Measurements from ENCODE around the gene TET2.

The TET2 gene

DNA sequence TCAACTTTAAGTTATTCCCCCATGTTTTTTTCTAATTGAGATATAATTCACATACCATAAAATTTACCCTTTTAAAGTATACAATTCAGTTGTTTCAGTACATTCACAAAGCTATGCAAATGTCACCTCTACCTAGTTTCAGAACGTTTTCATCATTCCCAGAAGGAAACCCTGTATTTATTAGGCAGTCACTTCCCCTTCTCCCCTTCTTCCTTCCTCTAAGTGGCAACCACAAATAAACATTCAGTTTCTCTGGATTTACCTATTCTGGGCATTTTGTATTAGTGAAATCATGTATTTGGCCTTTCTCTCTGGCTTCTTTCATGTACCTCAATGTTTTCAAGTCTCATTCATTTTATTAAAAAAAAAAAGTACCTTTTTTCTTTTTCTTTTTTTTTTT lies 101.9 kb downstream of the TET2 start:
- Histone ChIP-seq H3K9ac (ENCODE audit: low read length) (no peak overlapping the region), H3K36me3 (ENCODE audit: control insufficient read depth, insufficient read depth, low read length) (no peaks in the 10 kb centered on the region), H3K9me3 (ENCODE audit: control insufficient read depth, low read length) (no peaks in the 10 kb centered on the region), H3K4me1 (ENCODE audit: control insufficient read depth, insufficient read depth, low read length) (no peaks in the 10 kb centered on the region), H3K4me3 (ENCODE audit: low read length) (no peak overlapping the region), H3K27me3 (ENCODE audit: control insufficient read depth, insufficient read depth, low read length) (no peaks in the 10 kb centered on the region)

GRCh38 chr4:105257817-105258495 lies 111.3 kb downstream of the TET2 start:
- Histone ChIP-seq H3K9me3 (ENCODE audit: control insufficient read depth, low read length) (no peaks in the 10 kb centered on the region), H3K9ac (ENCODE audit: low read length) (no peak overlapping the region), H3K4me1 (ENCODE audit: control insufficient read depth, insufficient read depth, low read length) (no peaks in the 10 kb centered on the region), H3K27me3 (ENCODE audit: control insufficient read depth, insufficient read depth, low read length) (no peaks in the 10 kb centered on the region), H3K4me3 (ENCODE audit: low read length) (no peak overlapping the region), H3K36me3 (ENCODE audit: control insufficient read depth, insufficient read depth, low read length) (no peaks in the 10 kb centered on the region)

DNA sequence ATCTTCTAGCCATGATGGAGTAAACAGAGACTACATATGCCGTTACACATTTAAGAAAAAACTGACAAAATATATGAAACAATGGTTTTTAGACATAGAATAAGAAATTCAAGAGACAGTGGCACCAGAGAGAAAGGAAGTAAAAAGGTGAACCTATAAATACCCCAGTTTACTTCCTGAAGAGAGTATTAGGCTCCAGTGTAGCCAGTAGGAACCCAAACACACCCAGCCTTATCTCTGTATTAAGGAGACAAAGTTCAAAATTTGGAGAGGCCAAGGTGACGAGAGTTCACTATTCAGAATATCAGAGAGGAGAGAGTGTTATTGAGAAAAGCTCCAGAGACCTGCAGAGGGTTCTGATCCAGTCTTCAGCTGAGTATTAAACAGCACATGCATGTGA lies 119.0 kb downstream of the TET2 start:
- Histone ChIP-seq H3K9ac (ENCODE audit: low read length) (no peak overlapping the region), H3K4me3 (ENCODE audit: low read length) (no peak overlapping the region), H3K9me3 (ENCODE audit: control insufficient read depth, low read length) (no peaks in the 10 kb centered on the region), H3K36me3 (ENCODE audit: control insufficient read depth, insufficient read depth, low read length) (no peaks in the 10 kb centered on the region), H3K27me3 (ENCODE audit: control insufficient read depth, insufficient read depth, low read length) (no peaks in the 10 kb centered on the region), H3K4me1 (ENCODE audit: control insufficient read depth, insufficient read depth, low read length) (peaks cover 11% of the 10 kb centered on the region)

DNA sequence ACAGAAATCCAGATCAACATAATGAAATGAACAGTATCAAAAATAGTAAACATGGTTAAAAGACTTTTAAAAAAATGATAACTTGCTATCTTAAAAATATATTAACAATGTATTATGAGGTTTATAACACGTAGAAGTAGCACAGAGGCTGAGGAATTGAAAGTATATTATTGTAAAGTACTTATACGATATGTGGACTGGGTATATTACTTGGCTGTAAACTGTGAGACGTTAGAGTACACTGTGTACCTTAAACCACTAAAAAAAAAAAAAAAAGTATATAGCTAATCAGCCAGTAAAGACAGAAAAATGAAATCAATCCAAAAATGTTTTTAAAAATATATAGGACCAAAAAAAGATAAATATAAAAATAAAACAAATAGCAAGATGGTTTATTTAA lies 120.6 kb downstream of the TET2 start:
- H3K9me3 ChIP-seq (ENCODE audit: control insufficient read depth, low read length) = no peaks in the 10 kb centered on the region
- no peak overlapping the region for H3K9ac ChIP-seq (ENCODE audit: low read length)
- H3K4me1 ChIP-seq (ENCODE audit: control insufficient read depth, insufficient read depth, low read length) = peaks cover 11% of the 10 kb centered on the region
- H3K4me3 ChIP-seq (ENCODE audit: low read length) = no peak overlapping the region
- H3K27me3 ChIP-seq (ENCODE audit: control insufficient read depth, insufficient read depth, low read length) = no peaks in the 10 kb centered on the region
- H3K36me3 ChIP-seq (ENCODE audit: control insufficient read depth, insufficient read depth, low read length) = no peaks in the 10 kb centered on the region

- H3K27me3 ChIP-seq (ENCODE audit: control insufficient read depth, insufficient read depth, low read length) = no peaks in the 10 kb centered on the region
- H3K36me3 ChIP-seq (ENCODE audit: control insufficient read depth, insufficient read depth, low read length) = no peaks in the 10 kb centered on the region
These were observed 125.3 kb downstream of the TET2 start for GRCh38 chr4:105272002-105272401.

GRCh38 chr4:105273230-105273629 lies 126.6 kb downstream of the TET2 start:
- Histone ChIP-seq H3K9ac (ENCODE audit: low read length) (no peak overlapping the region), H3K4me1 (ENCODE audit: control insufficient read depth, insufficient read depth, low read length) (no peaks in the 10 kb centered on the region), H3K4me3 (ENCODE audit: low read length) (no peak overlapping the region), H3K9me3 (ENCODE audit: control insufficient read depth, low read length) (no peaks in the 10 kb centered on the region), H3K36me3 (ENCODE audit: control insufficient read depth, insufficient read depth, low read length) (peaks cover 5% of the 10 kb centered on the region), H3K27me3 (ENCODE audit: control insufficient read depth, insufficient read depth, low read length) (no peaks in the 10 kb centered on the region)

More at GRCh38 chr4:105272002-105272401, 125.3 kb downstream of the TET2 start:
- Histone ChIP-seq H3K4me1 (ENCODE audit: control insufficient read depth, insufficient read depth, low read length) (no peaks in the 10 kb centered on the region), H3K4me3 (ENCODE audit: low read length) (no peak overlapping the region), H3K9ac (ENCODE audit: low read length) (no peak overlapping the region), H3K9me3 (ENCODE audit: control insufficient read depth, low read length) (no peaks in the 10 kb centered on the region)

DNA sequence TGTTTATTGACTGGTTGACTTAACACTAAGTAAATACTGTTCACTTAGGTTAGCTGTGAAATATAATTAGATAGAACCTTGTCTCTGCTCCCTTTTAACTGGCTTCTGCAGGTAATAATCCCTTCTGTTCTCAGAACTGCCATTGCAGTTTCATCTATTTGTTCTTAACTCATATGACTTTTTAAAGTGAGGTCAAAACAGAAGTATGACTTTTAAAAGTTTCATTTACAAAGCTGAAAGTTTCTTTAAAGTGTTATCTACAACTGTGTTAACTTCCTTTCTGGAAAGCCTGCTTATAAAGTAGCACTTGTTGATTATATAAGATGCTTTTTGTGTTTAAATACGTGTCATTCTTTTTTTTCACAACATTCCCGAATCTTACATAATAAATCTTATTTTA lies 127.4 kb downstream of the TET2 start:
- no peaks in the 10 kb centered on the region for H3K27me3 ChIP-seq (ENCODE audit: control insufficient read depth, insufficient read depth, low read length)
- H3K36me3 ChIP-seq (ENCODE audit: control insufficient read depth, insufficient read depth, low read length) = peaks cover 5% of the 10 kb centered on the region
- H3K4me1 ChIP-seq (ENCODE audit: control insufficient read depth, insufficient read depth, low read length) = no peaks in the 10 kb centered on the region
- H3K9me3 ChIP-seq (ENCODE audit: control insufficient read depth, low read length) = no peaks in the 10 kb centered on the region
- H3K4me3 ChIP-seq (ENCODE audit: low read length) = no peak overlapping the region
- H3K9ac ChIP-seq (ENCODE audit: low read length) = no peak overlapping the region

DNA sequence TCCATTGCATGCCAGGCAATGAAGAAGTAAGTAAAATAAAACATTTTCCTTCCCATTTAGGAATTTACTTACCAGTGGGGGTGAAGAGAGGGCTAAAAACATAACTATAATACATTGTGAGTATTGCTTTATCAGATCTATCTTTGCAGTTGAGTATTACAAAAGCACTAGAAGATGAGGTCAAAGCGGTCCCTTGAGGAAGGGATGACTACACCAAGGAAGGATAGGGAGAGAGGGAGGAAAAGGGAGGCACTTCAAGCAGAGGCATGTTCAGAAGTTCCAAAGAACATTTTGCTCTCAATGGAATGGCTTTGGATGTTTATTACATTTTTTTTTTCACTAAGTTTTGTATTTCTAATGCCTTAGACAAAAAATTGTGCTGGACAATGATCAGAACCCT lies 127.8 kb downstream of the TET2 start:
- Histone ChIP-seq H3K4me1 (ENCODE audit: control insufficient read depth, insufficient read depth, low read length) (no peaks in the 10 kb centered on the region), H3K36me3 (ENCODE audit: control insufficient read depth, insufficient read depth, low read length) (peaks cover 5% of the 10 kb centered on the region), H3K9ac (ENCODE audit: low read length) (no peak overlapping the region), H3K9me3 (ENCODE audit: control insufficient read depth, low read length) (no peaks in the 10 kb centered on the region), H3K4me3 (ENCODE audit: low read length) (no peak overlapping the region), H3K27me3 (ENCODE audit: control insufficient read depth, insufficient read depth, low read length) (no peaks in the 10 kb centered on the region)

DNA sequence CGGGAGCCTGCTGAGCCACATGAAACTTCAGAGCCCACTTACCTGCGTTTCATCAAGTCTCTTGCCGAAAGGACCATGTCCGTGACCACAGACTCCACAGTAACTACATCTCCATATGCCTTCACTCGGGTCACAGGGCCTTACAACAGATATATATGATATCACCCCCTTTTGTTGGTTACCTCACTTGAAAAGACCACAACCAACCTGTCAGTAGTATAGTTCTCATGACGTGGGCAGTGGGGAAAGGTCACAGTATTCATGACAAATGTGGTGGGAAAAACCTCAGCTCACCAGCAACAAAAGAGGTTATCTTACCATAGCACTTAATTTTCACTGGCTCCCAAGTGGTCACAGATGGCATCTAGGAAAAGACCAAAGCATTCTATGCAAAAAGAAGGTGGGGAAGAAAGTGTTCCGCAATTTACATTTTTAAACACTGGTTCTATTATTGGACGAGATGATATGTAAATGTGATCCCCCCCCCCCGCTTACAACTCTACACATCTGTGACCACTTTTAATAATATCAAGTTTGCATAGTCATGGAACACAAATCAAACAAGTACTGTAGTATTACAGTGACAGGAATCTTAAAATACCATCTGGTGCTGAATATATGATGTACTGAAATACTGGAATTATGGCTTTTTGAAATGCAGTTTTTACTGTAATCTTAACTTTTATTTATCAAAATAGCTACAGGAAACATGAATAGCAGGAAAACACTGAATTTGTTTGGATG lies 129.9 kb downstream of the TET2 start:
- Histone ChIP-seq H3K4me3 (ENCODE audit: low read length) (no peak overlapping the region), H3K9me3 (ENCODE audit: control insufficient read depth, low read length) (no peaks in the 10 kb centered on the region), H3K9ac (ENCODE audit: low read length) (no peak overlapping the region), H3K27me3 (ENCODE audit: control insufficient read depth, insufficient read depth, low read length) (no peaks in the 10 kb centered on the region), H3K4me1 (ENCODE audit: control insufficient read depth, insufficient read depth, low read length) (no peaks in the 10 kb centered on the region), H3K36me3 (ENCODE audit: control insufficient read depth, insufficient read depth, low read length) (peaks cover 5% of the 10 kb centered on the region)

DNA sequence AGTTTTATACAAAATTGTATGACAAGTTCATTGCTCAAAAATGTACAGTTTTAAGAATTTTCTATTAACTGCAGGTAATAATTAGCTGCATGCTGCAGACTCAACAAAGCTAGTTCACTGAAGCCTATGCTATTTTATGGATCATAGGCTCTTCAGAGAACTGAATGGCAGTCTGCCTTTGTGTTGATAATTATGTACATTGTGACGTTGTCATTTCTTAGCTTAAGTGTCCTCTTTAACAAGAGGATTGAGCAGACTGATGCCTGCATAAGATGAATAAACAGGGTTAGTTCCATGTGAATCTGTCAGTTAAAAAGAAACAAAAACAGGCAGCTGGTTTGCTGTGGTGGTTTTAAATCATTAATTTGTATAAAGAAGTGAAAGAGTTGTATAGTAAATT lies 131.0 kb downstream of the TET2 start:
- no peak overlapping the region for H3K9ac ChIP-seq (ENCODE audit: low read length)
- H3K36me3 ChIP-seq (ENCODE audit: control insufficient read depth, insufficient read depth, low read length) = peaks cover 5% of the 10 kb centered on the region
- H3K27me3 ChIP-seq (ENCODE audit: control insufficient read depth, insufficient read depth, low read length) = no peaks in the 10 kb centered on the region
- no peaks in the 10 kb centered on the region for H3K9me3 ChIP-seq (ENCODE audit: control insufficient read depth, low read length)
- no peak overlapping the region for H3K4me3 ChIP-seq (ENCODE audit: low read length)
- H3K4me1 ChIP-seq (ENCODE audit: control insufficient read depth, insufficient read depth, low read length) = no peaks in the 10 kb centered on the region

DNA sequence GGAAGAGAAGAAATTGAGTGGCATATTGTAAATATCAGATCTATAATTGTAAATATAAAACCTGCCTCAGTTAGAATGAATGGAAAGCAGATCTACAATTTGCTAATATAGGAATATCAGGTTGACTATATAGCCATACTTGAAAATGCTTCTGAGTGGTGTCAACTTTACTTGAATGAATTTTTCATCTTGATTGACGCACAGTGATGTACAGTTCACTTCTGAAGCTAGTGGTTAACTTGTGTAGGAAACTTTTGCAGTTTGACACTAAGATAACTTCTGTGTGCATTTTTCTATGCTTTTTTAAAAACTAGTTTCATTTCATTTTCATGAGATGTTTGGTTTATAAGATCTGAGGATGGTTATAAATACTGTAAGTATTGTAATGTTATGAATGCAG lies 132.6 kb downstream of the TET2 start:
- no peaks in the 10 kb centered on the region for H3K4me1 ChIP-seq (ENCODE audit: control insufficient read depth, insufficient read depth, low read length)
- no peak overlapping the region for H3K4me3 ChIP-seq (ENCODE audit: low read length)
- no peaks in the 10 kb centered on the region for H3K9me3 ChIP-seq (ENCODE audit: control insufficient read depth, low read length)
- H3K36me3 ChIP-seq (ENCODE audit: control insufficient read depth, insufficient read depth, low read length) = peaks cover 5% of the 10 kb centered on the region
- H3K9ac ChIP-seq (ENCODE audit: low read length) = no peak overlapping the region
- no peaks in the 10 kb centered on the region for H3K27me3 ChIP-seq (ENCODE audit: control insufficient read depth, insufficient read depth, low read length)

DNA sequence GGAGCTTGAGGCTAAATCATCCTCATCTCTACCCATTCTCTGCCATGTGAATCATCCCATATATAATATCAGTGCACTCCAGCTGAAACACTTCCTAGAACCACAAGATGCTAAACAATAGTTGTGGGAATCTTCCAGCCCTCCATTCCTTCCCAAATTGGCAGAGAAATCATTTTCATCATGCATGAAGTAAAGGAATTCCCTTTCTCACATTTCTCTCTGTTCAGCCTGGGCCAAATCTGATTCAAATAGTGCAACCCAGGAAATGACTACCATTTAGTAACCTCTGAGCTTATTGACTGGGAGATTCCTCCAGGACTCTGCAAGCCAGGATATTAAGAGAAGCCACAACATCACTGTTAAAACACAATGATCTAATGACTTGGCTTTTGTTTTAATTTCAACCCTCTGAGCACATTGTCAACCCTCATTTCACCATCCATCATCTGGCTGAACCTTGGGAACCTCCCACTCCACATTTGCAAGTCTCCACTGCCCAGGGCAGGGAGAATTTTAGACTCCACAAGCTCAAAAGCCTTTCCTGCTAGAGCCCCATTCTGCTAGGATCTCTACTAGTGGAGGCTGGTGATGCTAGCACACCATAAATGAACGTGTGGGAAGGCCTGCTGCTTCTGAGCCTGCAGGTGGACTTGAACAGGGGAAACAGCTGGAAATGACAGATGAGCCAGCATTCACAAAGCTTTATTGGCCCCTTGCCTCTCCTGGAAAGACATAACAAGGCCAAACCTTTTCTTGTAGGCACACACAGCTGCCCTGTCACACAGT lies 133.9 kb downstream of the TET2 start:
- no peak overlapping the region for H3K9ac ChIP-seq (ENCODE audit: low read length)
- H3K4me3 ChIP-seq (ENCODE audit: low read length) = no peak overlapping the region
- no peaks in the 10 kb centered on the region for H3K9me3 ChIP-seq (ENCODE audit: control insufficient read depth, low read length)
- H3K36me3 ChIP-seq (ENCODE audit: control insufficient read depth, insufficient read depth, low read length) = peaks cover 5% of the 10 kb centered on the region
- H3K27me3 ChIP-seq (ENCODE audit: control insufficient read depth, insufficient read depth, low read length) = no peaks in the 10 kb centered on the region
- no peaks in the 10 kb centered on the region for H3K4me1 ChIP-seq (ENCODE audit: control insufficient read depth, insufficient read depth, low read length)

Measured in mucosa of stomach (tissue), 1 donor.